IMR-90 (cell line): ENCODE measurements around the gene PLEKHA8. TPM values are rescaled to one million over a fixed set of nuclear protein-coding genes. Genes with fewer than 3 reads are reported as not detected.

Source experiments
- ATAC-seq: fragments of 200-7000 bp; cut with Tn5 transposase; 2 replicates; pipeline ENCODE4 v1.9.1; 2020; ENCODE audit warnings: low read depth, mild to moderate bottlenecking, moderate library complexity
- BruUV-seq: library from RNA; stranded (reverse); fragments of 400-500 nt; replicated peaks from 2 replicates; lab custom pipeline; 2021; lab: Mats Ljungman, UMichigan
- CTCF ChIA-PET: fragments of 300-600 bp; formaldehyde crosslinking; extraction: SDS; loops from one replicate; lab custom pipeline; 2021; ENCODE audit warnings: antibody characterized with exemption; lab: Yijun Ruan, JAX
- POLR2A ChIA-PET: fragments of 300-600 bp; sonication (Branson Sonifier 250); formaldehyde crosslinking; loops from one replicate; lab custom pipeline; 2022; ENCODE audit warnings: antibody characterized with exemption; ENCODE audit not compliant: unreplicated experiment; lab: Charles Lee
- DNase-seq: peaks from one replicate; pipeline ENCODE4 v3.0.0; 2013
- H2AFZ ChIP-seq: replicated peaks from 2 replicates; pipeline ENCODE3; 2013; ENCODE audit warnings: low read length, mild to moderate bottlenecking; ENCODE audit not compliant: poor library complexity
- H2AK5ac ChIP-seq: 2 replicates; pipeline ENCODE4 v1.6.1; 2013; ENCODE audit warnings: low read depth, low read length, inconsistent platforms
- H2AK9ac ChIP-seq: replicated peaks from 2 replicates; pipeline ENCODE3; 2013; ENCODE audit warnings: mild to moderate bottlenecking, low read depth, low read length, moderate library complexity; ENCODE audit not compliant: poor library complexity
- H2BK120ac ChIP-seq: 2 replicates; pipeline ENCODE4 v1.6.1; 2013; ENCODE audit warnings: low read depth, low read length, inconsistent platforms
- H2BK15ac ChIP-seq: 3 replicates; pipeline ENCODE4 v1.6.1; 2013; ENCODE audit warnings: low read depth, low read length, inconsistent platforms
- H2BK20ac ChIP-seq: 2 replicates; pipeline ENCODE4 v1.6.1; 2013; ENCODE audit warnings: low read depth, mild to moderate bottlenecking, inconsistent platforms, low read length, moderate library complexity
- H2BK5ac ChIP-seq: 2 replicates; pipeline ENCODE4 v1.6.1; 2013; ENCODE audit warnings: mild to moderate bottlenecking, low read depth, low read length, inconsistent platforms; ENCODE audit not compliant: poor library complexity, severe bottlenecking
- H3K14ac ChIP-seq: replicated peaks from 2 replicates; pipeline ENCODE4 v1.6.1; 2013; ENCODE audit warnings: low read depth, low read length, inconsistent platforms
- H3K18ac ChIP-seq: 2 replicates; pipeline ENCODE4 v1.6.1; 2013; ENCODE audit warnings: low read depth, low read length, control low read depth
- H3K23ac ChIP-seq: 2 replicates; pipeline ENCODE4 v1.6.1; 2013; ENCODE audit warnings: low read depth, low read length, inconsistent platforms
- H3K27ac ChIP-seq: 2 replicates; pipeline ENCODE4 v1.5.1; 2013; ENCODE audit warnings: mild to moderate bottlenecking, control low read depth, low read length; ENCODE audit not compliant: insufficient read depth
- H3K27me3 ChIP-seq: 2 replicates; pipeline ENCODE4 v1.6.1; 2013; ENCODE audit warnings: low read length; ENCODE audit not compliant: control insufficient read depth, insufficient read depth
- H3K36me3 ChIP-seq: 2 replicates; pipeline ENCODE4 v1.6.1; 2013; ENCODE audit warnings: low read length, mixed read lengths; ENCODE audit not compliant: control insufficient read depth, insufficient read depth
- H3K4ac ChIP-seq: 2 replicates; pipeline ENCODE4 v1.6.1; 2013; ENCODE audit warnings: low read depth, low read length, inconsistent platforms
- H3K4me1 ChIP-seq: 2 replicates; pipeline ENCODE4 v1.6.1; 2013; ENCODE audit warnings: low read length, mixed read lengths; ENCODE audit not compliant: control insufficient read depth, insufficient read depth
- H3K4me2 ChIP-seq: 2 replicates; pipeline ENCODE4 v1.6.1; 2013; ENCODE audit warnings: low read depth, mild to moderate bottlenecking, control low read depth, low read length, moderate library complexity
- H3K4me3 ChIP-seq: 2 replicates; pipeline ENCODE4 v1.5.1; 2013; ENCODE audit warnings: low read depth, mild to moderate bottlenecking, control low read depth, low read length, moderate library complexity; ENCODE audit not compliant: insufficient read depth
- H3K56ac ChIP-seq: 2 replicates; pipeline ENCODE4 v1.6.1; 2013; ENCODE audit warnings: low read length, inconsistent platforms; ENCODE audit not compliant: insufficient read depth; ENCODE audit errors: extremely low read depth
- H3K79me1 ChIP-seq, 2 experiments: 2 replicates each; pipeline ENCODE4 v1.6.1; 2013; ENCODE audit warnings: low read length in 2 of 2, inconsistent platforms in 1 of 2, low read depth in 1 of 2
- H3K9ac ChIP-seq: 2 replicates; pipeline ENCODE4 v1.6.1; 2013; ENCODE audit warnings: low read depth, low read length, control low read depth
- H3K9me1 ChIP-seq: 2 replicates; pipeline ENCODE4 v1.6.1; 2013; ENCODE audit warnings: low read length, inconsistent platforms; ENCODE audit not compliant: insufficient read depth
- H3K9me3 ChIP-seq: 2 replicates; pipeline ENCODE4 v1.6.1; 2013; ENCODE audit warnings: low read length; ENCODE audit not compliant: control insufficient read depth, insufficient read depth
- H4K20me1 ChIP-seq: 2 replicates; pipeline ENCODE4 v1.6.1; 2013; ENCODE audit warnings: low read length, inconsistent platforms; ENCODE audit not compliant: insufficient read depth
- H4K5ac ChIP-seq: 2 replicates; pipeline ENCODE4 v1.6.1; 2013; ENCODE audit warnings: mild to moderate bottlenecking, low read depth, low read length, control low read depth
- H4K8ac ChIP-seq, 2 experiments: 2 replicates each; pipeline ENCODE4 v1.6.1; 2013; ENCODE audit warnings: low read depth in 2 of 2, low read length in 2 of 2, control low read depth in 1 of 2, inconsistent platforms in 1 of 2
- H4K91ac ChIP-seq: 2 replicates; pipeline ENCODE4 v1.6.1; 2013; ENCODE audit warnings: low read depth, low read length, inconsistent platforms; ENCODE audit not compliant: insufficient read depth
- BHLHE40 ChIP-seq: fragments of 150-350 bp; IDR thresholded peaks from 2 replicates; pipeline ENCODE4 v1.6.1; 2016; ENCODE audit warnings: mild to moderate bottlenecking, low read depth, low read length
- CEBPB ChIP-seq: IDR thresholded peaks from 2 replicates; pipeline ENCODE4 v1.6.1; 2012; ENCODE audit warnings: low read depth, low read length, improper control_type of control experiment
- FOS ChIP-seq: fragments of 150-350 bp; IDR thresholded peaks from 2 replicates; pipeline ENCODE4 v1.6.1; 2016; ENCODE audit warnings: low read depth, low read length
- MAFK ChIP-seq: IDR thresholded peaks from 2 replicates; pipeline ENCODE4 v1.6.1; 2012; ENCODE audit warnings: low read depth, low read length, improper control_type of control experiment
- NFE2L2 ChIP-seq: fragments of 150-350 bp; IDR thresholded peaks from 2 replicates; pipeline ENCODE4 v1.6.1; 2016; ENCODE audit warnings: low read depth, mild to moderate bottlenecking, low read length
- RFX5 ChIP-seq: IDR thresholded peaks from 2 replicates; pipeline ENCODE4 v1.8.0; 2012; ENCODE audit warnings: low read depth, mild to moderate bottlenecking, low read length, moderate library complexity
- WGBS, 2 experiments: methylation state at CpG; one replicate each; pipeline versions ENCODE4 v1.1.5 to v1.1.7; 2013; ENCODE audit warnings: missing lambda C conversion rate in 2 of 2; ENCODE audit not compliant: insufficient read length in 1 of 2; ENCODE audit errors: extremely low coverage in 2 of 2; 5-methylcytosine and 5-hydroxymethylcytosine counted together
- dilution Hi-C: fragments of 300-500 bp; cut with HindIII; formaldehyde crosslinking; loops from one replicate; pipeline ENCODE4 v1.14.3; 2018; ENCODE audit warnings: low sequenced_read_pairs; ENCODE audit not compliant: unreplicated experiment
- in situ Hi-C: fragments of 300-500 bp; cut with MboI; formaldehyde crosslinking; loops from 3 replicates; pipeline ENCODE4 v1.14.3; 2019; ENCODE audit warnings: low sequenced_read_pairs, inconsistent platforms, mixed read lengths
- intact Hi-C: fragments of 100-400 bp; cut with micrococcal nuclease; formaldehyde crosslinking; loops from 2 replicates; pipeline ENCODE4 v1.10.0; 2022
- polyA plus RNA-seq, 3 experiments: library from polyadenylated mRNA; depleted of rRNA; stranded (reverse); fragments of >200 nt; gene quantifications; 2 replicates each; pipeline ENCODE4 v1.2.3, GENCODE V29; 2012; ENCODE audit warnings: low replicate concordance in 1 of 3
- total RNA-seq: library from RNA; depleted of rRNA; stranded (reverse); fragments of >200 nt; gene quantifications from 2 replicates; pipeline ENCODE4 v1.2.3, GENCODE V29; 2012
- TF ChIP-seq, protein P1 (sequence below): fragments of 150-350 bp; IDR thresholded peaks from 2 replicates; pipeline ENCODE4 v1.6.1; 2017; ENCODE audit warnings: mild to moderate bottlenecking, antibody characterized with exemption, low read length, low read depth
- TF ChIP-seq, protein P2 (sequence below): conservative IDR thresholded peaks from 2 replicates; pipeline ENCODE4 v1.5.1; 2012; ENCODE audit warnings: mild to moderate bottlenecking, low read depth, low read length, improper control_type of control experiment

Gene PLEKHA8
- total and polyA plus RNA-seq, 2 of the 4 experiments (the other 2 are of a cell fraction): 3.6 to 9.7 TPM

DNA sequence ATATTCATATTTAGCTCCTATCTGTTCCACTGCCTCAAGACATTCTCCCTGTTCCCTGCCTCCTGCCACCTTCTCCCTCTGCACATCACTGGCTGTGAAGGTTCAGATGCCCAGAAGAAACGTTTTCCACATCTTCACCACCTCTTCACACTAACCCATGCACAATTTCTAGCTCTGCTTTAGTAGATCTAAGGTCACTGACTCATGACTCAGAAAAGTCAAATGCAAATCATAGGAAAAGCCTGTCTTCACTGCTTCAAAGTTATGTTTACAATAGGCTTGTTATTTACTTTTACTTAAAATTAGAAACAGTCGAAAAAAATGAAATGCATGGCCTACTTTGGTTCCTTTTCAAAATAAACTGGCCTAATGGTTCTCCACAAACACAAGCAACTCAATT is 41.1 kb upstream of the PLEKHA8 start:
- ATAC-seq: peak; percentile 22
- peak overlapping the region; percentile 55; the same call in 1 of the 3 replicates for H2BK15ac ChIP-seq
- intact Hi-C loops (no loop called here), dilution Hi-C loops (no loop called here), in situ Hi-C loops (no loop called here)
- H4K20me1 ChIP-seq: peaks cover 22% of the 10 kb centered on the region
- H3K4me3 ChIP-seq: no peak overlapping the region
- H3K27ac ChIP-seq: peak overlapping the region; percentile 18
- no peak overlapping the region for H3K56ac ChIP-seq
- peak overlapping the region; percentile 54; the same call in 1 of the 2 replicates for H2BK20ac ChIP-seq
- H3K79me1 ChIP-seq: peaks cover 7 to 50% of the 10 kb centered on the region in 2 experiments; a peak in 3 of 4 replicates
- TF ChIP-seq BHLHE40 (no peak), FOS (0 out of 2 replicates have a peak, but pooled peaks have one; percentile 12), CEBPB (no peak), RFX5 (no peak), NFE2L2 (no peak), MAFK (no peak)
- TF ChIP-seq, protein P1, sequence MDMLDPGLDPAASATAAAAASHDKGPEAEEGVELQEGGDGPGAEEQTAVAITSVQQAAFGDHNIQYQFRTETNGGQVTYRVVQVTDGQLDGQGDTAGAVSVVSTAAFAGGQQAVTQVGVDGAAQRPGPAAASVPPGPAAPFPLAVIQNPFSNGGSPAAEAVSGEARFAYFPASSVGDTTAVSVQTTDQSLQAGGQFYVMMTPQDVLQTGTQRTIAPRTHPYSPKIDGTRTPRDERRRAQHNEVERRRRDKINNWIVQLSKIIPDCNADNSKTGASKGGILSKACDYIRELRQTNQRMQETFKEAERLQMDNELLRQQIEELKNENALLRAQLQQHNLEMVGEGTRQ: no peak
- TF ChIP-seq, protein P2, sequence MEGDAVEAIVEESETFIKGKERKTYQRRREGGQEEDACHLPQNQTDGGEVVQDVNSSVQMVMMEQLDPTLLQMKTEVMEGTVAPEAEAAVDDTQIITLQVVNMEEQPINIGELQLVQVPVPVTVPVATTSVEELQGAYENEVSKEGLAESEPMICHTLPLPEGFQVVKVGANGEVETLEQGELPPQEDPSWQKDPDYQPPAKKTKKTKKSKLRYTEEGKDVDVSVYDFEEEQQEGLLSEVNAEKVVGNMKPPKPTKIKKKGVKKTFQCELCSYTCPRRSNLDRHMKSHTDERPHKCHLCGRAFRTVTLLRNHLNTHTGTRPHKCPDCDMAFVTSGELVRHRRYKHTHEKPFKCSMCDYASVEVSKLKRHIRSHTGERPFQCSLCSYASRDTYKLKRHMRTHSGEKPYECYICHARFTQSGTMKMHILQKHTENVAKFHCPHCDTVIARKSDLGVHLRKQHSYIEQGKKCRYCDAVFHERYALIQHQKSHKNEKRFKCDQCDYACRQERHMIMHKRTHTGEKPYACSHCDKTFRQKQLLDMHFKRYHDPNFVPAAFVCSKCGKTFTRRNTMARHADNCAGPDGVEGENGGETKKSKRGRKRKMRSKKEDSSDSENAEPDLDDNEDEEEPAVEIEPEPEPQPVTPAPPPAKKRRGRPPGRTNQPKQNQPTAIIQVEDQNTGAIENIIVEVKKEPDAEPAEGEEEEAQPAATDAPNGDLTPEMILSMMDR: no peak
- no peak overlapping the region for H3K23ac ChIP-seq
- H3K9me3 ChIP-seq: no peaks in the 10 kb centered on the region
- H2AK9ac ChIP-seq: no peak overlapping the region
- peaks cover 10% of the 10 kb centered on the region for H3K4me1 ChIP-seq
- H3K27me3 ChIP-seq: no peaks in the 10 kb centered on the region
- no peak overlapping the region for H3K9ac ChIP-seq
- H3K9me1 ChIP-seq: peaks cover 8% of the 10 kb centered on the region
- ChIA-PET POLR2A (no interaction called here), CTCF (no interaction called here)
- H2AK5ac ChIP-seq: peak overlapping the region; percentile 88
- H4K91ac ChIP-seq: peak overlapping the region; percentile 64; the same call in 1 of the 2 replicates
- no CpG with 5 or more reads among the region's 2 CpGs for WGBS, 2 experiments
- H3K36me3 ChIP-seq: no peaks in the 10 kb centered on the region
- no peak overlapping the region for H4K5ac ChIP-seq
- H2AFZ ChIP-seq: no peak overlapping the region
- peak overlapping the region; percentile 70 for H3K4me2 ChIP-seq
- H2BK5ac ChIP-seq: peak overlapping the region; percentile 94
- H2BK120ac ChIP-seq: peak overlapping the region; percentile 36; the same call in 1 of the 2 replicates
- peak; percentile 65 for DNase-seq
- H3K14ac ChIP-seq: peak overlapping the region; percentile 32; the same call in 1 of the 2 replicates
- peak overlapping the region in 1 of 2 experiments; percentile 89; a peak in 3 of 4 replicates for H4K8ac ChIP-seq
- peak overlapping the region; percentile 5; the same call in 1 of the 2 replicates for H3K18ac ChIP-seq
- TSS peak; percentile 23 for BruUV-seq
- peak overlapping the region; percentile 21 for H3K4ac ChIP-seq
